Keratinocyte (primary cell): ENCODE data around the gene NRP2. TPM values are rescaled to one million over a fixed set of nuclear protein-coding genes. Genes with fewer than 3 reads are reported as not detected.

ENCODE experiments used
- DNase-seq: peaks from one replicate; pipeline ENCODE4 v3.0.0-alpha.2; 2011; ENCODE audit warnings: low read depth, missing footprints, low spot score
- FAIRE-seq: peaks from 2 replicates; lab custom pipeline; 2011; peaks lifted over from hg19 to GRCh38; lab: Jason Lieb, UNC
- H2AFZ ChIP-seq: 2 replicates; pipeline ENCODE4 v1.6.0; 2012; ENCODE audit warnings: low read length, control low read depth, inconsistent platforms; ENCODE audit not compliant: control insufficient read depth
- H3K27ac ChIP-seq: 2 replicates; pipeline ENCODE4 v1.5.1; 2011; ENCODE audit warnings: low read length; ENCODE audit not compliant: control insufficient read depth, insufficient read depth
- H3K27me3 ChIP-seq: 3 replicates; pipeline ENCODE4 v1.6.0; 2011; ENCODE audit warnings: low read length; ENCODE audit not compliant: control insufficient read depth, insufficient read depth; ENCODE audit errors: extremely low read depth
- H3K36me3 ChIP-seq, 2 experiments: 2 replicates in 1 of 2; 3 replicates in 1 of 2; pipeline ENCODE4 v1.5.1; 2011; ENCODE audit warnings: low read length in 2 of 2, mild to moderate bottlenecking in 1 of 2; ENCODE audit not compliant: control insufficient read depth in 2 of 2, insufficient read depth in 2 of 2; ENCODE audit errors: extremely low read depth in 1 of 2
- H3K4me1 ChIP-seq: 3 replicates; pipeline ENCODE4 v1.5.1; 2011; ENCODE audit warnings: low read length; ENCODE audit not compliant: control insufficient read depth, insufficient read depth; ENCODE audit errors: extremely low read depth
- H3K4me2 ChIP-seq: 3 replicates; pipeline ENCODE4 v1.6.0; 2011; ENCODE audit warnings: low read depth, low read length; ENCODE audit not compliant: control insufficient read depth, insufficient read depth; ENCODE audit errors: extremely low read depth
- H3K4me3 ChIP-seq, 3 experiments: fragments of 200-600 bp in 1 of 3; sonication (generic) in 1 of 3; 2 replicates in 2 of 3; 3 replicates in 1 of 3; pipeline ENCODE4 v1.5.1; 2011 to 2016; ENCODE audit warnings: low read length in 3 of 3, mild to moderate bottlenecking in 3 of 3, control low read depth in 2 of 3, inconsistent platforms in 1 of 3, low read depth in 1 of 3, mixed read lengths in 1 of 3, mixed run types in 1 of 3, moderate library complexity in 1 of 3; ENCODE audit not compliant: control insufficient read depth in 2 of 3, insufficient read depth in 2 of 3; ENCODE audit errors: extremely low read depth in 1 of 3
- H3K79me2 ChIP-seq: 2 replicates; pipeline ENCODE4 v1.6.0; 2012; ENCODE audit warnings: low read length; ENCODE audit not compliant: control insufficient read depth, insufficient read depth
- H3K9ac ChIP-seq: 3 replicates; pipeline ENCODE4 v1.6.0; 2011; ENCODE audit warnings: low read length; ENCODE audit not compliant: control insufficient read depth, insufficient read depth; ENCODE audit errors: extremely low read depth
- H3K9me1 ChIP-seq: 3 replicates; pipeline ENCODE4 v1.6.0; 2011; ENCODE audit warnings: low read length; ENCODE audit not compliant: control insufficient read depth, insufficient read depth; ENCODE audit errors: extremely low read depth
- H3K9me3 ChIP-seq: 2 replicates; pipeline ENCODE4 v1.5.1; 2012; ENCODE audit warnings: low read depth, low read length; ENCODE audit not compliant: control insufficient read depth
- H4K20me1 ChIP-seq: 3 replicates; pipeline ENCODE4 v1.6.0; 2011; ENCODE audit warnings: low read length; ENCODE audit not compliant: control insufficient read depth, insufficient read depth; ENCODE audit errors: extremely low read depth
- EZH2 ChIP-seq: IDR thresholded peaks from one replicate; pipeline ENCODE4 v1.6.1; 2012; ENCODE audit warnings: inconsistent platforms, mild to moderate bottlenecking, low read length, moderate library complexity
- dilution Hi-C: fragments of 300-500 bp; cut with MboI; formaldehyde crosslinking; loops from one replicate; pipeline ENCODE4 v1.7.0; 2020; ENCODE audit warnings: low sequenced_read_pairs; ENCODE audit not compliant: extremely low pct_ligation_motif_present
- polyA plus RNA-seq, 5 experiments: library from polyadenylated mRNA; depleted of rRNA in 3 of 5; stranded (reverse) in 3 of 5; stranded (forward) in 1 of 5; unstranded in 1 of 5; fragments of >200 nt; gene quantifications; 1 replicate in 1 of 5; 2 replicates in 3 of 5; 3 replicates in 1 of 5; pipeline versions ENCODE4 v1.2.1 to v1.2.3, GENCODE V29; 2011 to 2012; ENCODE audit warnings: missing spikeins in 2 of 5, low read depth in 1 of 5, low replicate concordance in 1 of 5
- TF ChIP-seq, protein P1 (sequence below), 3 experiments: IDR thresholded peaks in 1 of 3; conservative IDR thresholded peaks in 1 of 3; optimal IDR thresholded peaks in 1 of 3; 2 replicates in 2 of 3; 3 replicates in 1 of 3; pipeline versions ENCODE3 to v1.5.1; 2011; ENCODE audit warnings: low read length in 3 of 3, mild to moderate bottlenecking in 3 of 3, moderate library complexity in 2 of 3, control low read depth in 1 of 3, inconsistent platforms in 1 of 3; ENCODE audit not compliant: insufficient read depth in 2 of 3; ENCODE audit errors: extremely low read depth in 1 of 3

Gene NRP2
- polyA plus RNA-seq, 1 donor (not counting 4 experiments of a cell fraction or from before 2014, with no cell fraction given): 20.6 TPM

DNA sequence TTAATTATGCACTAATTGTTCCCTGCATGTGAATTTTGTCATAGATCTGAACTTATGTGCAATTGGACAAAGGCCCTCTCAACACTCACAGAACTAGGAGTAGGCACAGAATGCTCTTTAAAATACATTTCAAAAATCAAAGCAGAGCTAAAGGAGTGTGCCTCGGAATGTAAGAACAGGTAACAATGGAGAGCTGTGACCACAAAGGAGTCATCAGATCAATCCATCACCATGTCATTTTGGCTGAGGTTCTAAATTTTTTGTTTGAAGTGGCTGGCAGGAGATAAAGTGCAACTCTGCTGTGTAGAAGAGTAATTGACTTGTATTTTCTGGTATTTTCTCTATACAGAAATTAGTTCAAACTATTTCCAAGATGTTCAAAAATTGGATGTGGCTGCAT, 155.4 kb downstream of the NRP2 start:
- dilution Hi-C loops: no loop called here
- no peak overlapping the region for H3K9ac ChIP-seq
- H3K79me2 ChIP-seq: no peaks in the 10 kb centered on the region
- H2AFZ ChIP-seq: no peak overlapping the region
- no peaks in the 10 kb centered on the region for H3K36me3 ChIP-seq
- no peak overlapping the region for H3K4me3 ChIP-seq
- no peaks in the 10 kb centered on the region for H3K9me1 ChIP-seq
- TF ChIP-seq EZH2: no peak
- TF ChIP-seq, protein P1, sequence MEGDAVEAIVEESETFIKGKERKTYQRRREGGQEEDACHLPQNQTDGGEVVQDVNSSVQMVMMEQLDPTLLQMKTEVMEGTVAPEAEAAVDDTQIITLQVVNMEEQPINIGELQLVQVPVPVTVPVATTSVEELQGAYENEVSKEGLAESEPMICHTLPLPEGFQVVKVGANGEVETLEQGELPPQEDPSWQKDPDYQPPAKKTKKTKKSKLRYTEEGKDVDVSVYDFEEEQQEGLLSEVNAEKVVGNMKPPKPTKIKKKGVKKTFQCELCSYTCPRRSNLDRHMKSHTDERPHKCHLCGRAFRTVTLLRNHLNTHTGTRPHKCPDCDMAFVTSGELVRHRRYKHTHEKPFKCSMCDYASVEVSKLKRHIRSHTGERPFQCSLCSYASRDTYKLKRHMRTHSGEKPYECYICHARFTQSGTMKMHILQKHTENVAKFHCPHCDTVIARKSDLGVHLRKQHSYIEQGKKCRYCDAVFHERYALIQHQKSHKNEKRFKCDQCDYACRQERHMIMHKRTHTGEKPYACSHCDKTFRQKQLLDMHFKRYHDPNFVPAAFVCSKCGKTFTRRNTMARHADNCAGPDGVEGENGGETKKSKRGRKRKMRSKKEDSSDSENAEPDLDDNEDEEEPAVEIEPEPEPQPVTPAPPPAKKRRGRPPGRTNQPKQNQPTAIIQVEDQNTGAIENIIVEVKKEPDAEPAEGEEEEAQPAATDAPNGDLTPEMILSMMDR (optimal IDR thresholded peaks at IDR 0.05 in 1 of 3, IDR thresholded peaks at IDR 0.05 in 1 of 3, conservative IDR thresholded peaks at IDR 0.05 in 1 of 3; ENCODE audit: extremely low read depth in 1 of 3, insufficient read depth in 2 of 3, low read length in 3 of 3): no peak
- H3K4me1 ChIP-seq: no peaks in the 10 kb centered on the region
- FAIRE-seq (peak; percentile 63), DNase-seq (no peak)
- H3K4me2 ChIP-seq: no peak overlapping the region
- H3K9me3 ChIP-seq: no peaks in the 10 kb centered on the region
- H3K27ac ChIP-seq: no peak overlapping the region
- H3K27me3 ChIP-seq: no peaks in the 10 kb centered on the region
- no peaks in the 10 kb centered on the region for H4K20me1 ChIP-seq

DNA sequence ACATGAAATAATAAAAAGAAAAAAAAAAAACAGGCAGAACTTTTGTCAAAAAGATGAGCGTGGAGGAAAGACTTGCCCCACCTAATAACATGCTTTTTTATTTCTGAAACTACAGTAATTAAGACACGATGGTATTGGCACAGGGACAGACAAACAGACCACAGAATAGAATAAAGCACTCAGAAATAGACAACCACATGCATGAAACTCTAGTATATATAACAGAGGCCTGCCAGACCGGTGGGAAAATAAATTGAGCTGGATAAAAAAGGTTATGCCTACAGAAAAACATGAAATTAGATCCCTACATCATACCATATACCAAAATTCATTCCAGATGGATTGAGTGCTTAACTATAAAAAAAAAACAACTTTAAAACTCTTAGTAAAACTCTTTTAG, 163.1 kb downstream of the NRP2 start:
- H3K79me2 ChIP-seq: no peaks in the 10 kb centered on the region
- no peaks in the 10 kb centered on the region for H3K9me3 ChIP-seq
- no peak overlapping the region for H3K4me3 ChIP-seq
- dilution Hi-C loops: no loop called here
- no peaks in the 10 kb centered on the region for H3K27me3 ChIP-seq
- FAIRE-seq: no peak
- no peak for TF ChIP-seq EZH2
- TF ChIP-seq, protein P1 (optimal IDR thresholded peaks at IDR 0.05 in 1 of 3, IDR thresholded peaks at IDR 0.05 in 1 of 3, conservative IDR thresholded peaks at IDR 0.05 in 1 of 3; ENCODE audit: extremely low read depth in 1 of 3, insufficient read depth in 2 of 3, low read length in 3 of 3): no peak
- H2AFZ ChIP-seq: no peak overlapping the region
- DNase-seq: no peak
- no peak overlapping the region for H3K27ac ChIP-seq
- no peak overlapping the region for H3K9ac ChIP-seq
- no peaks in the 10 kb centered on the region for H3K9me1 ChIP-seq
- H3K4me1 ChIP-seq: no peaks in the 10 kb centered on the region
- no peaks in the 10 kb centered on the region for H3K36me3 ChIP-seq
- H3K4me2 ChIP-seq: no peak overlapping the region
- no peaks in the 10 kb centered on the region for H4K20me1 ChIP-seq
